ENCODE measurements around the gene CALM1.

- TF ChIP-seq PATZ1 (CRISPR knock-in tag; IDR thresholded peaks at IDR 0.05; ENCODE audit: borderline replicate concordance) (no peak), ZNF70 (CRISPR knock-in tag; IDR thresholded peaks at IDR 0.05) (no peak), GLIS3 (CRISPR knock-in tag; IDR thresholded peaks at IDR 0.05) (no peak), RARB (CRISPR knock-in tag; IDR thresholded peaks at IDR 0.05) (no peak), TSHZ2 (CRISPR knock-in tag; IDR thresholded peaks at IDR 0.05) (no peak), ZFP3 (CRISPR knock-in tag; IDR thresholded peaks at IDR 0.05) (no peak), CREB5 (CRISPR knock-in tag; IDR thresholded peaks at IDR 0.05; ENCODE audit: low read depth) (no peak)
These were observed 51.1 kb downstream of the CALM1 start for GRCh38 chr14:90447720-90448497.
